ENCODE measurements around the gene SCUBE3.
A peak's percentile ranks its signal among the peaks of the same experiment; 100 is the strongest.

The SCUBE3 gene

DNA sequence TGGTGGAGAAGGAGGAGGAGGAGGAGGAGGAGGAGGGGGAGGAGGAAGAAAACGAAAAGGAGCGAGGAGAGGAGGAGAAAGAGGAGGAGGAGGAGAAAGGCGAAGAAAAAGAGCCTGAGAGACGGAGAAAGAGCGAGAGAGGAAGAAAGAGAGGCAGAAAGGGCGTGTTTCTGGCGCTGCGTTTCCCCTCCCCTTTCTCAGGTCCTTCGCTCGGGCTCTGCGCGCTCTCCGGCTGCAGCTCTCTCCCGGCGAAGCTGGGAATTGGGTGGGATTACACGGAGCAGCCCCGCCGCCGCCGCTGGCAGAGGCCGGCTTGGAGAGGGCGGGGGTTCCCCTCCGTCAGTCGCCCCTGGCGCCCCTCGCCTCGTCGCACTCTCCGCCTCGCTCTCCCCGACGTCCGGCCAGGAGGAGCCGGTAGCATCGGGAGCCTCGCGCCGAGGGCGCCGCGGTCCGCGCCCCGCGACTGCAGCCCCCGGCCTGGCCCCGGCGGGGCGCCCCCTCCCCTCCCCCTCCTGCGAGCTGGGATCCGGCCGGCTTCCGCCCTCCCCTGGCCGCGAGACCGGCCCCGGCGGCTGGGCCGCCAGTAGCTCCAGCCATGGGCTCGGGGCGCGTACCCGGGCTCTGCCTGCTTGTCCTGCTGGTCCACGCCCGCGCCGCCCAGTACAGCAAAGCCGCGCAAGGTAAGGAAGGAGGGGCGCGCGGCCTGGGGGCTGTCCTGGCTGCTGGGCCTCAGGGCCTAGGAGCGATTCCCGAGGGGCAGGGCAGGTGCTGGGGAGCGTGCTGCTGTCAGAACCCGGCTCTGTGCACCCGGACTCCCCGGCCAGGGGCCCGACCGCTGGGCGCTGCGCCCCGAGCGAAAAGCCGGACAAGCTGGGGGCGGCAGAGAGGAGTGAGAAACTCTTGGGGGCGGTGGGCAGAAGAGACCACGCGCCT, at the start of gene SCUBE3:
Gene SCUBE3, plus strand, starts transcription at position 133 of the 933 bp plus-strand sequence. Its CDS starts 463 bp downstream, at position 596.
- peak in 1 of 2 experiments; percentile 21 for DNase-seq (ENCODE audit: low read depth in 2 of 2)

DNA sequence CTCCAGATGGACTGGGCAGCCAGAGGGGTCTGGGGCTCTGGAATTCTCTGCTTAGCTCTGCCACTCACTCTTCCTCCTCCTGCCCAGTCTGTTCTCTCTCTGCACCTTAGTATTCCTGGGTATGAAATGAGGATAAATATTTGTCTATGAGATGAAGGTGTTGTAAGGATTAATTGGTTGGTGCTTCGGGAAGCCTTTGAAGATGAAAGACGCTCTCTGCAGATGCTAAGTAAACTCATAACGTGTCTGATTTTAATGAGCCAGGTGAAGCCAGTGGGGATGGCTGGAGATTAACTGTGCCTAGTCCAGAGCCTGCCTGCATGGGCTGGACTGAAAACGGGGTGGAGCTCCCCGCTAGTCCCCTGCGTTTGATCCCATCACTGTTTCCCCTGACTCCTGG, 49.5 kb upstream of the SCUBE3 start:
- no peak for DNase-seq (ENCODE audit: low read depth in 2 of 2)

DNA sequence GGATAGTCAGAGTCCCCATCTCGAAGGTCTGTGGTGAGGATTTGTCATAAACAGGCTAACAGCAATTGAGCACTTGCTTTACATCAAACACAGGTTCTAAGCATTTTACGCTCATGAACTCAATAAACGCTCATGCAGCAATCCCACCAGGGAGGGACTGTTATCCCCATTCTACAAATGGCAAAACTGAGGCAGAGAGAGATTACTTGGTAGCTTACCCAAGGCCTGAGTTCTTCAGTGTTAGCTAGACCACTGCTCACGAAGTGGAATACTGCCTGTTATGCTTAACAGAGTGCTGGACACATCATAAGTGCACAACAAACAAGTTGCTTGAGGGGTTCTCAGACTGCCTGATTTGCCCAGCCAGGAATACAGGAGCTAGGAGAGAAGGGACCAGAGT, 48.9 kb upstream of the SCUBE3 start:
- no peak for DNase-seq (ENCODE audit: low read depth in 2 of 2)

DNA sequence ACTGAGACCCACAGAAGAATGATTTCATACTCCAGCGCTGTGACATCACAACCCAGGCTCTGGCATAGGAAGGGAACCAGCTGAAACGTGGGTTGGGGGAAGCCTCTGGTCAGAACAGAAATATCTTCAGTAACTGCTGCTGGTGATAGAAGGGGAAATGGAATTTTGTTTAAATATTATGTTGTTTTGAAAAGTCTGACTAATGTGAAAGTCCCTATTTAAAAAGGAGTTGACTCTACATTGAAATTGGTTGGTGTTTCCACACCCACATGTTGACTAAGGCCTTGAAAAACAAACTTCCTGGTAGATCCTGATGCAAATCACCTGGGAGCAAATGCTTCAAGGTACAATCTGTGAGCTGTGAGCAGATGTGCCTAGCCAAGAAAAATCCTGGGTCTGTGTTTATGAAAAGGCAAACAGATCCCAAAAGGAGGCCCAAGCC, 48.1 kb upstream of the SCUBE3 start:
- no peak for DNase-seq (ENCODE audit: low read depth in 2 of 2)

DNA sequence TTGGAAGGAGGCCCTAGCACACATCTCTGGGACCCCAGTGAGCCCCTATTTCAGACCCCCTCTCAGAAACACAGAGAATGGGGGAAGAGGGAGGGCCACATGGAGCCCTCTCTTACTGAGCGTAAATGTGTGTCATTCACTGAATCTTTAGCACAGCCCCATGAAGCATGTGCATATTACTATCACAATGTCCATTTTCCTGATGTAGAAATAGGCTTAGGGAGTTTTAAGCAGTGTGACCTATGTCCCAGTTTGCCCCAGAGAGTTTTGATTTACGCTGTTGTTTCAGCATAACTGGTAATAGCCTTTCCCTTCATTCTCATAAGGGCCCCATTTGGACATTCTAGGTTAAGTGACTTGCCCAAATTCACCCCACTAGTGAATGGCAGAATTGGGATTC, 47.6 kb upstream of the SCUBE3 start:
- DNase-seq (ENCODE audit: low read depth in 2 of 2), result no peak

DNA sequence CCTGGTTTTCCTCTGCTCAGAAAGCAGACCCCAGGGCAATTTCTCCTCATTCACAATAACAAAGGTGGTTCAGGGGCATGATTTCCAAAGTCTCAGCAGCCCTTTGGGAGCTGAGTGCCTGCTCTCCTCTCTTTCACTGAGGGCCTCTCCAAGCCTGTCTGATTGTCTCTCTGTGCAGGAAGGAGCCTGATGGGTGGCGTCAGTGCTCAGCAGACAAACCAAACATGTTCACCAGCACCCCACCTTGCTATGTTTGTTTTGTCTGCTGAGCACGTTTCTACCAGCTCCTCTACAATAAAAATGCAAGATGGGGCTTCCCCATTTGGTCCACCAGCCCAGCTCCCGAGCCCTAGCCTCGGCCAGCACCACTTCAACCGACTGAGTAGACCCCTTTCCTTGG, 47.2 kb upstream of the SCUBE3 start:
- DNase-seq (ENCODE audit: low read depth in 2 of 2), result no peak

DNA sequence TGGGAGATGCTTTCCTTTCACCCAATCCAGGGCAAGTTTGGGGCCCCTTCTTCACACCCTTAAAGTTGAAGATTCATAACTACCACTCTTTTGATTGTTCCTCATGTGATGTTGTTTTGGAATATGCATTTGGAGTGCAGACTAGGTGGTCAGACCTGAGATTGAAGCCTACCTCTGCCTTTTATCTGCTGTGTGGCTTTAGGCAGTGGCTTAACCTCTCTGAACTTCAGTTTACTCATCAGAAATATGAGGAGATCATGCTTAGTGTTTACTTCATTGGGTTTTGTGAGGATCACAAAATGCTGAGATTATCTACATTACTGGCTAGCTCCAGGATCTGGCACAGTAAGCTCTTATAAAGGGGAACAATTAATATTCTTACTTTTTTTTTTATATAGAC, 46.3 kb upstream of the SCUBE3 start:
- DNase-seq (ENCODE audit: low read depth in 2 of 2), result no peak

DNA sequence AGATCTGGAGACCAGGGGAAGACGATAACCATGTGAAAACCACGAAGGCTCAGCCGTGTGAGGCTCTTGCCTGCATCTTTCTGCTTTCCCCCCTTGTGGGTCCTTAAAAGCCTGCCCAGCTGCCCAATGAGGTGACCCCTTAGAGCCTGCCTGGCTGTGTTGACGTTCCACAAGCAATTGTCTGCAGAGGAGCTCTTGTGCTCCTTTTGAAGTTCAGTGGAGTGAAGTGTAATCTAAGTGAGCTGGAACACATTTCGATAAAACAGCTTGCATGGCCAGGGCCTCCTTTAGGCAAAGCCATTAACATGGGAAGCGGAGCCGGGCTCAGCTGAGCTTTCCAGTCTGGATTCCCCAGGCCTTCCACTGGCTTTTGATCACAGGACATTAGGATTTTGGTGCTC, 45.3 kb upstream of the SCUBE3 start:
- DNase-seq (ENCODE audit: low read depth in 2 of 2), result no peak

DNA sequence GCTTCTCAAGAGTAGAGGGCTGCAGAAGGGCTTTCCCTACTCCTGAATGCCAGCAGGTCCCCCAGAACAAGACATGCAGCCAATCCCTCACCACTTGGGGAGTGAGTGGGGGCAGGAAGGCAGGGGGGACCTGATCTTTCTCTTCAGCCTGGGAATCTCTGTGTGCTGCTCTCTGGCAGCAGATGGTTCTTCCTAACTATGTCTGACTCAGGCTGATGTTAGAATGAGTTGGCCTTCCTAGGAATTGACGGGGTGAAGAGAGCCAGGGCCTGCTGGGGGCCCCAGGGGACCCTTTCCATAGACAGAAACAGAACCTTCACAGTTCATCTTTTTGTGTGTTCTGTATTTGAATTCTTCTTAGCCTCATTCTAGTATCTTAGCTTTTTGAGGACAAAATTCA, 43.6 kb upstream of the SCUBE3 start:
- peak in 1 of 2 experiments; percentile 45 for DNase-seq (ENCODE audit: low read depth in 2 of 2)

DNA sequence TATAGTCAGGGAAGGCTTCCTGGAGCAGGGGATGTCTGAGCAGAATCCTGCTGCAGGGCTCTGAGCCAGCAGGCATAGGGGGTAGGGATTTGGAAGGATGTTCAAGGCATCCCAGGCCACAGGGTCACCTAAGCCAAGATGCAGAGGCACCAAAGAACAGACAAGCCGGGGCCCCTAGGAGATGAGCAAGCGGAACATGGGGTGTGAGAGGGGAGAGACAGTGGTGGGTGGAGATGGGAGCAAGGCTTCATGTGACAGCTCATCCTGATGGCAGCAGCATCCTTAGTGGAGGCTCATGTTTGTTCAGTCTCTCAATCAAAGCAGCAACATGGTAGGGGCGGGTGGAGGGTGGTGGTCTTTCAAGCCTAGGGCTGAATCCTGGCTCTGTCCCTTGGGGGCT, 42.9 kb upstream of the SCUBE3 start:
- no peak for DNase-seq (ENCODE audit: low read depth in 2 of 2)

DNA sequence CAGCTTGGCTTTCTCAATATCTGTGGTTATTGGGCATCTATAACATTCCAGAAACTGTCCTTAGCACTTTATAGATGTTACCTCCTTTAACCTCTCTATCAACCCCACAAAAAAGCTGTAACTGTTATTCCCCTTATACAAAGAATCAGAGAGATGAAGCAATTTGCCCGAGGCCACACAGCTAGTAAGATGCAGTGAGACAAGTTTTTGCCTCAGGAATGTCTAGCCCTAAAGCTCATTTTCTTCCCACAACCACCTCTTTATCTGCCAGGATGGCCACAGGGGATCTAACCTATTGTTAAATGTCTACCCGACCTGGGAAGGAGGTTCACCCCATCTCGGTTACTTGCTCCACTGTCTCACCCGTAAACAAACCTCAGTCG, 40.7 kb upstream of the SCUBE3 start:
- DNase-seq (ENCODE audit: low read depth in 2 of 2), result no peak

DNA sequence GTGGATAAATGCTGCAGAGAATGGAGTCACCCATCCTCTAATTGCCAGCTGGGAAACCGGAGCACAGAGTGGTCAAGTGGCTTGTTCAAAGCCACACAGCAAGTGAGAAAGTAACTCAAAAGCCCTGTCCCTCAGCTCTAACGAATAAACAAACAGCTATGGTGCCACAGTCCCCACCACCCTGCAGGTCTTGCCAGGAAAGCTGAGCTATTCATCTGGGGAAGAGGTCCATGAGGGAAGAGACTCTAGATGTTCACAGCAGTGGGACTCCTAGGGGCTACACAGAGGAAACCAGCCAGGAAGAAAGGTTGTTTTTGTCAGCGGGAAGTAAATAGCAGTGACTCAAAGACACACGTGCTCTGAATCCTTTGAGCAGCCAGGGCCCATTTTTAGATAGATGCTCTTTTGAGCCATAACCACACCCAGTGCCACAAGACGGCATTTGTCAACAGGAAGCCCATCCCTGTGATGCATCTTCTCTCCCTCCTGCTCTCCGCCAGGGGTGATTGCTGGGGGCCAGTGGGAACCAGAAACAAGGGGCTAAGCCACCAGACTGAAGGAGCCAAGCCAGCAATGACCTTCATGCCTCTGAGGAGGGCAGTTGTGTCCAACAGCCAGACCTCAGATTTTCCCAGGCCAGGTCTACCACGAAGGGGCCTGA, 40.2 kb upstream of the SCUBE3 start:
- no peak for DNase-seq (ENCODE audit: low read depth in 2 of 2)

DNA sequence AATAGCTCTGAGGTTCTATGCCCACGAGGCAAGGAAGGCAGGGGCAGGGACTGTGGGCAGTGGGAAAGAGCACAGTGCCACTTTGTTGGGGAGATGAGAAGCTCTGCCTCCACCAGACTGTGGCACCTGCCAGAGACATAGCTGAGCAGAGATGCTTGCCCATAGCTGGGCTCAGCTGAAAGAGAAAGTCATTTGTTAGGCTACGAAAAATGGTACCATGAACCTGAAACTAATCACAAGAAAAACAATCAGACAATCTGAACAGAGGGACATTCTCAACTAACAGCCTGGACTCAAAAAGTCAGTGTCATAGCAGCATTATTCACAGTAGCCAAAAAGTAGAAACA, 39.7 kb upstream of the SCUBE3 start:
- no peak for DNase-seq (ENCODE audit: low read depth in 2 of 2)

DNA sequence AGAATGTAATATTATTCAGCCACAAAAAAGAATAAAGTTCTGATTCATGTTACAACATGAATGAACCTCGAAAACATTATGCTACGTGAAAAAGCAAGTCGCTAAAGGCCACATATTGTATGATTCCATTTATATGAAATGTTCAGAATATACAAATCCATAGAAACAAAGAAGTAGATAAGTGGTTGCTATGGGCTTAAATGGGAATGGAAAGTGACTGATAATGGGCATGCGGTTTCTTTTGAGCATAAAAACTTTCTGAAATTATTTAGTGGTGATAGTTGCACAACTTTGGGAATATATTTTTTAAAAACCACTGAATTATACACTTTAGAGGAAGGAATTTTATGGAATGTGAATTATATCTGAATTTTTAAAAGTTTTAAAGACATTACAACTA, 39.3 kb upstream of the SCUBE3 start:
- DNase-seq (ENCODE audit: low read depth in 2 of 2), result no peak

DNA sequence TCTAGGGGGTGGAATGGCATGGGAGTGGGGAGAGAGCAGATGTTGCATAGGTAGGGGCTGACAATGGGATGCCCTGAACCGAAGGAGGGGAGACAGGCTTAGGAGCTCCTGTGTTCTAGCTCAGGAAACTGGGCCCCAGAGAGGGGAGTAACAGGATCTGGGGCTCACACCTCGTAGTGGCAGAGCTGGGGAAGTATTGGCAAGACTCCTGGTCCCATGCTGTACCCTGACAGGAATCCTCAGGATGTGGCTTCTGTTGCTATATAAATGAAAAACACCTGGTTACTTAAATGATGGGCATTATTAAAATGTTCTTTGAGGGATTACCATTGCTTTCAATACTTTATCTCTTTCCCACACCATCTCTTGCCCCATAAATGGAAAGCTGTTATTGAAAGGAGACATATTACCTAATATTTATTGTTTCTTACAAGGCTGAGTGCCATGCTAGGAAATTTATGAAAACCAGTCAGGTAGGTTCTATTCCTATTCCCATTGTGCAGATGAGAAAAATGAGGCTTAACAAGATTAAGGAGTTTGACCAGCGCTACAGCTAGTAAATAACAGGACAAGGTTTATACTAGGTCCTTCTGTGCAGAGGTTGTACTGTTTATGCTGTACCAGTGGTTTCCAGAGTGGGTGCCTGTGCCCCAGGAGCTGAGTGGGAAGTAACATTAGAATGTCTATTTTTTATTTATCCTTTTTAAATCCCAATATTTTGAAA, 37.3 kb upstream of the SCUBE3 start:
- DNase-seq (ENCODE audit: low read depth in 2 of 2), result no peak

DNA sequence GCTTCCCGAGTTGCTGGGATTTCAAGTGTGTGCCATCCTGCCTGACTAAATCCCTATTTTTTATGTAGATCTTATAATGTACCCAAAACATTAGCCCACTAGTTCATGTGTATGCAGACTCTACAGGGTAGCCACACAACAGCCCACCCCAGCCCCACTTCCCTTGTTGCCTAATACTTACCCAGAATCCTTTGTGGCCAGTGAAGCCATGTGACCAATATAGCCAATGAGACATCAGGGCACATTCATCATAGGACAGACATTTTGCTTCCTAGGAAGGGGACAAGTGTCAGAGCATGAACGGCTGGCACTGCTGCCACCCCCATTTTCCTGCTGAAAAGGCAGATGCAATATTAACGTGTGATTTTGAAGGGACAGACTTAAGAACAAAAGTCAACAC, 36.6 kb upstream of the SCUBE3 start:
- no peak for DNase-seq (ENCODE audit: low read depth in 2 of 2)

DNA sequence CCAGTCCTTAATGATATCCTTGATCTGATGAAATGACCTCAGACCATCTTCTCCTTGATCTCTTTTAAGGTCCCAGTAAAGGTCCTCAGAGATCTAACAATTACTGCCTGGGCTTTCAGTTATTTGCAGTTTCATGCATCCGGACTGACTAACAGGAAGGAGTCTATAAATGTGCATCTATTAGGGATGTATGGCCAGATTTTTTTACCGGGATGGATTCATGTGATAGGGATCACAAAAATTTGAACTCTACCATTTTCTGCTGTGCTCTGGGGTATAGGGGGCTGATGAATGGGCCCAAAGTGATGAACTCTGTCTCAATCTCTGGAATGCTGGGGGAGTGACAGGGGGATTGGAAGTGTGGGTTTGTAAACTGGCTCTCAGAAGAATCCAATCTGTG, 36.2 kb upstream of the SCUBE3 start:
- DNase-seq (ENCODE audit: low read depth in 2 of 2), result peak in 1 of 2 experiments; percentile 37

DNA sequence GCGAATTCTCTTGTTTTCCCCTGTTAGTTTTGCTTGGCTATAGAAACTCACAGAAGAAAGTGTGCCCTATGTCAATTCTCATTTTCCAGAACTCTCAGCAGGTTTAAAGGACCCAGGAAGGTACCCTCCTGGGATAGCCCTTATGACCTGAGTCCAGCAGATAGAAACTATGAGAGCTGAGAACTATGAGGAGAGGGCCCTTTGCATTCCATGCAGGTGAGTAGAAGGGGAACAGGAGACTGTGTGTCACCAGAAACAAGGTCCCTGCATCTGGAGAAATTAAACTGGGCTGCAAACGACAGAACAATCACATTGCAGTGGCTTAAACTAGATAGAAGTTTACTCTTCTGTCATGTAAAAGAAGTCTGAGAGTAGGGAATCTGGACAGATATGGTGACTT, 35.7 kb upstream of the SCUBE3 start:
- no peak for DNase-seq (ENCODE audit: low read depth in 2 of 2)

DNA sequence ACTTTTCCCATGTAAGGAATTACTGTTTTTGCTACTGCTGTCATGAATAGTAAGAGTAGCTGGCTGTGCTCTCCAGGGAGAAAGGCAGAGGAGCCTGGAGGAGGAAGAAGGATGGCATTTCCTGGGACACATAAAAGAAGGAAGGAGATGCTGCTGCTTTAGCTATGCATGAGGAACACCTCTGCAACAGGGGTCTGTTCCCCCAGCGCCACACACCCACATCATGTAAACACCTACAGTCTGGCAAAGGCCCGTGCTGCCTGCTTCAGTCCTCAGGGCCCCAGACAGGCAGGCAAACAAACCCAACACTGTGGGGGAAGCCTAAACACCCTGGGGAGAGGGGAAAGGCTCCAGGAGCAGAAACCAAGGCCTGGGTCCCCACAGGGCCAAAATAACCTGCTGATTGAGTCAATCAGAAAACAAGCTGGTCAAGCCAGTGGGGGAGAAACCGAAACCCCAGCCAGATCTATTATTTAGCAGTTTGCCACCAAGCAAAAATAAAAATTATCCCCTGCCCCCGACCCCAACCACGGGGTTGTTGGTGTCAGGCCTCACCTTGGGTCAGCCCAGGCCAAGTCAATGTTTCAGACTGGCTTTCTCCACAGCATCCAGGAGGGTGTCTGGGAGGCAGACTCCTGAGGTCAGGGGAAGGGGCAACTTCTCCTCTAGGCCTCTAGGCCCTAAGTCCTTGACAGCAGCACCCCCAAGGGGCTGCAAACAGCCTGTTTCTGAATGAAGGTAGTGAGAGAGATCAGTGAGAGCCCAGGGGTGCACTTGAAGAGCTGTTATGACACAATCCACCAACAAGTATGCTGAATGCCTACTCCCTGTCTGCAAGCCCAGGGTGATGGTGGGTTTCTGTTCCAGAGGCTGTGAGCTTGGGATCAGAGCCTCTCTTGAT, 34.6 kb upstream of the SCUBE3 start:
- DNase-seq (ENCODE audit: low read depth in 2 of 2), result no peak

DNA sequence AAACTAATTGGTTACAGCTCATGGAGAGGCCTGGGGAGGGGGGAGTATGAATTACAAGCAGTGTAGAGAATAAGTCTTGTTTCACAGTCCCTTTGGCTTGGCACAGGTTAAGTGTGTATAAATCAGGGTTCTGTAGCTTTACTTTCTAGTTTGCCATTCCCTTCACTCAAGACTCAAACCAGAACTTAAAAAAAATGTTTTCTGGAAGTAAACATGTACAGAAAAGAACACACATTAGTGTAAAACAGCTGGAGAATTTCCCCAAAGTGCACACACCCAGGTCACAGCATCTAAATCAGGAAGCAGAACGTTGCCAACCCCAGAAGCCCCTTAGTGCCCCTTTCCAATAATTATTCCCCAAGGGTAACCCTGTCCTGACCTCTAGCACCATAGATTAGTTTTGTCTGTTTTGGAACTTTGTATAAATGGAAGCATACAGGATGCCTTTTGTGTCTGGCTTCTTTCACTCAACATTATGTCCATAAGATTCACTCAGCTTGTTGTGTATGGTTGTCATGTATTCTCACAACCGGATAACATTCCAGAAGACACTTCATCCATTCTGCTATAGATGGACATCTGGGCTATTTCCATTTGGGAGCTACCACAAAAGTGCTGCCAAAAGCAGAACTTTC, 33.7 kb upstream of the SCUBE3 start:
- DNase-seq (ENCODE audit: low read depth in 2 of 2), result no peak

DNA sequence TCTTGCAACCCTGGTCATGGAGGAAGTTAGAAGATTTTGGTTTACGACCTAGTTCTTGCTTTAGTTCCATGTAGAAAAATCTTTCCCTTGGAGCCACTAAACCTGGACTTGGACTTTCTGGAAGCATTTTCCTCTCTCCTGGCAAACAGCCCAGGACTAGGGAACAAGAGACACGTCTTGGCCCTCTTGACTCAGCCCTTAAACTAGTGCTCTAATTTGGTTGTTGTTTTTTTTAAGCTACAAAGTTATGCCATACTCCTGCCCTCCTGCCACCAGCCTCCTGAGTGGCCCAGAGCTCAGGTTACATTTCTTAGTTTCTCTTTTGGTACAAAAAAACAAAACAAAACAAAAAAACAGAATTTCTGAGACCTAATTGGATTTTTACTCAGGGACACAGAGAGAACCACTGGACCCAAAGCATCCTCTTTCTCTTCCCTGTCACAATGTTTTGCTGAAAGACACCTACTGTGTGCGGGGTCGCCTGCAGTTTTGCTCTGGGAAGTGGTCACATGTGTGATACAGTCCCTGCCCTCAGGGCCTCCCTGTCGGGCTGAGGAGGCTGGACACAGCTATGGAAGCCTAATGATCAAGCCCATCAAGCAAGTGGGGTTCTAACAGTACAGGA, 32.3 kb upstream of the SCUBE3 start:
- peak; percentile 46 to 48 for DNase-seq (ENCODE audit: low read depth in 2 of 2)
